ENCODE results near the gene NUAK2. TPM values are rescaled to one million over a fixed set of nuclear protein-coding genes. Genes with fewer than 3 reads are reported as not detected.

The NUAK2 gene
- total and polyA plus RNA-seq, 2 of the 8 experiments (the other 6 are each of a cell fraction or from before 2014, with no cell fraction given): 9.4 to 12.9 TPM

DNA sequence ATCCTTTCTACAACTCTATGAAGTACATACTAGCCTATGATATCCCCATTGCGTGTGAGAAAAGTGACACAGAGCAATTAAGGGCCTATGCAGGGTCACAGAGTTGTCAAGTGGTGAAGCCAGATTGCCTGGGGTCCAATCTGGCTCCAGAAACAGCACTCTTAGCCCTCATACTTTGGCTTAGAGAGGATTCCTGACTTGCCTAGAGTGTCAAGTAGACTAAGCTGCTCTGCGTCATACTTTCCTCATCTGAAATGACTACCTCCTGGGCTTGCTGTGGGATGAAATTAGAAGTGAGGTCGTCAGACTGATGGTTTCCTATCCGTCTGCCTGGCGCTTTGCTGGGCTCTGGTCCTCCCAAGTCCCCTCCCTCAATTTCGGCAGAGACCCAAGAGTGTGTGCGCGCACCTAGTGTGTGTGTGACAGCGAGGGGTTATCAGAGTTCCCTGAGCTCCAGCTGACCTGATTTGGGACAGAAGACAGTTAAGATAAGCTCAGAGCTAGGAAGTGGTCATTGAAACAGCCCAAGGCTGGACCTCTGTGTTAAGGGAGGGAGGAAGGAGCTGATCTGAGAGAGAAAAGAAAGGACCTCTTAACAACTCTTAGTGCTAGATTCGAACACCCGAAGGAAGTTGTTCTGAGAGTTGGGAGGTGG, 5.4 kb upstream of the NUAK2 start (continued):
- no peak for TF ChIP-seq POLR2AphosphoS5 (IDR thresholded peaks at IDR 0.05; ENCODE audit: low read depth, low read length)
- no peak for TF ChIP-seq GABPA (IDR thresholded peaks at IDR 0.05; ENCODE audit: borderline replicate concordance, insufficient read depth, low read length)
- no peak for TF ChIP-seq RXRA (IDR thresholded peaks at IDR 0.05; ENCODE audit: insufficient read depth, low read depth, low read length)
- TF ChIP-seq TCF12 (IDR thresholded peaks at IDR 0.05; ENCODE audit: low read depth, low read length): no peak
